Measurements from ENCODE around the gene PIGU. TPM values are rescaled to one million over a fixed set of nuclear protein-coding genes. Genes with fewer than 3 reads are reported as not detected.

PIGU gene
- total RNA-seq, 2 experiments from 2014 or later, result 21.1 to 28.2 TPM

GRCh38 chr20:34538671-34539123, 138.2 kb downstream of the PIGU start:
- H3K27ac Mint-ChIP-seq, result no peak overlapping the region
- intact Hi-C loops (cut with DNase I, micrococcal nuclease), result loop anchor here (1.0 to 5.0 kb wide), 5 partner anchors 170 to 231 kb away; no protein-coding TSS in a partner anchor
- CTCF ChIA-PET, result interaction anchor here (0.6 to 3.3 kb wide), 18 partner anchors 9 to 231 kb away, joined by 3 to 23 read pairs (median 5); partner anchors contain the start of genes DYNLRB1 and ITCH
- no peaks in the 10 kb centered on the region for H3K27me3 Mint-ChIP-seq
- ATAC-seq (peak; percentile 61), DNase-seq (peak; percentile 78)
- POLR2A ChIA-PET, result no interaction called here
- no peaks in the 10 kb centered on the region for H3K9me3 Mint-ChIP-seq (ENCODE audit: low read depth)
- H3K4me3 Mint-ChIP-seq, result no peak overlapping the region
- H3K36me3 Mint-ChIP-seq (ENCODE audit: low read depth), result peaks cover 32% of the 10 kb centered on the region
- peaks cover 7% of the 10 kb centered on the region for H3K4me1 Mint-ChIP-seq

- intact Hi-C loops (cut with DNase I, micrococcal nuclease), result loop anchor here (1.0 to 5.0 kb wide), 5 partner anchors 171 to 232 kb away; no protein-coding TSS in a partner anchor
- Mint-ChIP-seq H3K27me3 (no peaks in the 10 kb centered on the region), H3K27ac (no peak overlapping the region), H3K4me1 (peaks cover 7% of the 10 kb centered on the region), H3K9me3 (ENCODE audit: low read depth) (no peaks in the 10 kb centered on the region), H3K36me3 (ENCODE audit: low read depth) (peaks cover 32% of the 10 kb centered on the region), H3K4me3 (no peak overlapping the region)
- POLR2A ChIA-PET, result no interaction called here
- no peak for DNase-seq
- CTCF ChIA-PET, result interaction anchor here (0.6 to 3.2 kb wide), 13 partner anchors 10 to 714 kb away, joined by 3 to 17 read pairs (median 5); partner anchors contain the start of gene ITCH
- ATAC-seq, result no peak
Observed at GRCh38 chr20:34537651-34538050, 139.2 kb downstream of the PIGU start.

GRCh38 chr20:34536798-34537394, 140.0 kb downstream of the PIGU start:
- intact Hi-C loops (cut with DNase I, micrococcal nuclease), result loop anchor here (5.0 kb wide), 2 partner anchors 225 to 230 kb away; no protein-coding TSS in a partner anchor
- CTCF ChIA-PET, result interaction anchor here (0.6 to 1.3 kb wide), 11 partner anchors 10 to 919 kb away, joined by 3 to 7 read pairs (median 4); no protein-coding TSS in a partner anchor
- peak; percentile 76 for DNase-seq
- Mint-ChIP-seq H3K36me3 (ENCODE audit: low read depth) (peaks cover 26% of the 10 kb centered on the region), H3K27me3 (no peaks in the 10 kb centered on the region), H3K4me1 (peaks cover 7% of the 10 kb centered on the region), H3K4me3 (no peak overlapping the region), H3K27ac (no peak overlapping the region), H3K9me3 (ENCODE audit: low read depth) (no peaks in the 10 kb centered on the region)
- POLR2A ChIA-PET, result no interaction called here
- ATAC-seq, result peak; percentile 63

GRCh38 chr20:34535857-34536256, 141.0 kb downstream of the PIGU start:
- Mint-ChIP-seq H3K9me3 (ENCODE audit: low read depth) (no peaks in the 10 kb centered on the region), H3K4me3 (no peak overlapping the region), H3K4me1 (no peaks in the 10 kb centered on the region), H3K27ac (no peak overlapping the region), H3K36me3 (ENCODE audit: low read depth) (peaks cover 25% of the 10 kb centered on the region), H3K27me3 (no peaks in the 10 kb centered on the region)
- ChIA-PET CTCF (no interaction called here), POLR2A (no interaction called here)
- ATAC-seq (no peak), DNase-seq (no peak)
- intact Hi-C loops (cut with DNase I, micrococcal nuclease), result loop anchor here (5.0 kb wide), 2 partner anchors 224 to 231 kb away; no protein-coding TSS in a partner anchor

GRCh38 chr20:34535301-34535840, 141.5 kb downstream of the PIGU start:
- CTCF ChIA-PET, result interaction anchor here (0.8 to 1.8 kb wide), 2 partner anchors 9 to 31 kb away, joined by 3 to 7 read pairs; no protein-coding TSS in a partner anchor
- POLR2A ChIA-PET, result no interaction called here
- Mint-ChIP-seq H3K4me3 (no peak overlapping the region), H3K27me3 (no peaks in the 10 kb centered on the region), H3K4me1 (no peaks in the 10 kb centered on the region), H3K27ac (no peak overlapping the region), H3K9me3 (ENCODE audit: low read depth) (no peaks in the 10 kb centered on the region), H3K36me3 (ENCODE audit: low read depth) (peaks cover 21% of the 10 kb centered on the region)
- ATAC-seq, result no peak
- DNase-seq, result no peak
- intact Hi-C loops (cut with DNase I, micrococcal nuclease), result loop anchor here (5.0 kb wide), 2 partner anchors 223 to 232 kb away; no protein-coding TSS in a partner anchor

- H3K36me3 Mint-ChIP-seq (ENCODE audit: low read depth), result peaks cover 20% of the 10 kb centered on the region
- H3K4me3 Mint-ChIP-seq, result no peak overlapping the region
- no peaks in the 10 kb centered on the region for H3K9me3 Mint-ChIP-seq (ENCODE audit: low read depth)
- ATAC-seq (no peak), DNase-seq (no peak)
- POLR2A ChIA-PET, result no interaction called here
- intact Hi-C loops (cut with DNase I, micrococcal nuclease), result loop anchor here (5.0 kb wide), 2 partner anchors 222 to 233 kb away; no protein-coding TSS in a partner anchor
- H3K4me1 Mint-ChIP-seq, result no peaks in the 10 kb centered on the region
- H3K27ac Mint-ChIP-seq, result no peak overlapping the region
- CTCF ChIA-PET, result interaction anchor here (0.8 to 1.8 kb wide), 2 partner anchors 10 to 31 kb away, joined by 3 to 7 read pairs; no protein-coding TSS in a partner anchor
- H3K27me3 Mint-ChIP-seq, result no peaks in the 10 kb centered on the region
Observed at GRCh38 chr20:34534391-34535165, 142.3 kb downstream of the PIGU start.

GRCh38 chr20:34532756-34533155, 144.1 kb downstream of the PIGU start:
- intact Hi-C loops (cut with DNase I, micrococcal nuclease), result no loop called here

GRCh38 chr20:34532320-34532719, 144.6 kb downstream of the PIGU start:
- no peak for DNase-seq
- no peak overlapping the region for H3K27ac Mint-ChIP-seq
- ChIA-PET CTCF (interaction anchor here (0.6 to 2.6 kb wide), 3 partner anchors 12 to 220 kb away, joined by 4 to 14 read pairs (median 6); no protein-coding TSS in a partner anchor), POLR2A (no interaction called here)
- H3K36me3 Mint-ChIP-seq (ENCODE audit: low read depth), result peaks cover 24% of the 10 kb centered on the region
- H3K4me1 Mint-ChIP-seq, result no peaks in the 10 kb centered on the region
- H3K9me3 Mint-ChIP-seq (ENCODE audit: low read depth), result no peaks in the 10 kb centered on the region
- intact Hi-C loops (cut with DNase I, micrococcal nuclease), result no loop called here
- H3K27me3 Mint-ChIP-seq, result no peaks in the 10 kb centered on the region
- H3K4me3 Mint-ChIP-seq, result no peak overlapping the region
- no peak for ATAC-seq

More at GRCh38 chr20:34532756-34533155, 144.1 kb downstream of the PIGU start:
- ChIA-PET CTCF (no interaction called here), POLR2A (no interaction called here)
- peaks cover 23% of the 10 kb centered on the region for H3K36me3 Mint-ChIP-seq (ENCODE audit: low read depth)
- H3K4me1 Mint-ChIP-seq, result no peaks in the 10 kb centered on the region
- ATAC-seq (no peak), DNase-seq (no peak)
- H3K27me3 Mint-ChIP-seq, result no peaks in the 10 kb centered on the region
- H3K27ac Mint-ChIP-seq, result no peak overlapping the region
- H3K4me3 Mint-ChIP-seq, result no peak overlapping the region
- no peaks in the 10 kb centered on the region for H3K9me3 Mint-ChIP-seq (ENCODE audit: low read depth)

- no peak overlapping the region for H3K4me3 Mint-ChIP-seq
- intact Hi-C loops (cut with DNase I, micrococcal nuclease), result no loop called here
- CTCF ChIA-PET, result interaction anchor here (0.6 to 2.6 kb wide), 6 partner anchors 13 to 219 kb away, joined by 3 to 14 read pairs (median 4); no protein-coding TSS in a partner anchor
- H3K4me1 Mint-ChIP-seq, result no peaks in the 10 kb centered on the region
- no peaks in the 10 kb centered on the region for H3K9me3 Mint-ChIP-seq (ENCODE audit: low read depth)
- H3K27ac Mint-ChIP-seq, result no peak overlapping the region
- ATAC-seq (no peak), DNase-seq (no peak)
- no peaks in the 10 kb centered on the region for H3K27me3 Mint-ChIP-seq
- H3K36me3 Mint-ChIP-seq (ENCODE audit: low read depth), result peaks cover 23% of the 10 kb centered on the region
- POLR2A ChIA-PET, result interaction anchor here (0.8 kb wide), 1 partner anchor 16 kb away, joined by 3 read pairs; the partner anchor contains the start of gene DYNLRB1
Observed at GRCh38 chr20:34531608-34532265, 145.2 kb downstream of the PIGU start.

- Mint-ChIP-seq H3K9me3 (ENCODE audit: low read depth) (no peaks in the 10 kb centered on the region), H3K4me1 (peaks cover 3% of the 10 kb centered on the region), H3K27ac (no peak overlapping the region), H3K4me3 (no peak overlapping the region), H3K27me3 (no peaks in the 10 kb centered on the region), H3K36me3 (ENCODE audit: low read depth) (peaks cover 26% of the 10 kb centered on the region)
- no peak for ATAC-seq
- ChIA-PET CTCF (interaction anchor here (1.1 to 2.6 kb wide), 5 partner anchors 8 to 239 kb away, joined by 3 to 14 read pairs (median 6); no protein-coding TSS in a partner anchor), POLR2A (interaction anchor here (0.7 kb wide), 1 partner anchor 15 kb away, joined by 4 read pairs; no protein-coding TSS in a partner anchor)
- DNase-seq, result no peak
- intact Hi-C loops (cut with DNase I, micrococcal nuclease), result no loop called here
Observed at GRCh38 chr20:34530342-34530741, 146.6 kb downstream of the PIGU start.

Measured in activated CD4-positive, alpha-beta T cell treated with anti-CD3 and anti-CD28 coated beads for 36 hours (primary cell).